CD4-positive, alpha-beta T cell treated with Interleukin-12 subunit alpha and Interleukin-12 subunit beta, for 1 hour (primary cell): Measurements from ENCODE around the gene NEDD9.
A peak's percentile ranks its signal among the peaks of the same experiment; 100 is the strongest.

ENCODE experiments used
- DNase-seq: peaks from one replicate; pipeline ENCODE4 v3.0.0-alpha.2; 2020

NEDD9 gene

GRCh38 chr6:11258260-11259237 is 26.1 kb upstream of the NEDD9 start:
- DNase-seq, result peak; percentile 65

GRCh38 chr6:11255610-11256009 is 23.1 kb upstream of the NEDD9 start:
- DNase-seq, result no peak

GRCh38 chr6:11253594-11253993 is 21.1 kb upstream of the NEDD9 start:
- no peak for DNase-seq

GRCh38 chr6:11251553-11252360 is 19.3 kb upstream of the NEDD9 start:
- no peak for DNase-seq

GRCh38 chr6:11250108-11250507 is 17.6 kb upstream of the NEDD9 start:
- no peak for DNase-seq

GRCh38 chr6:11248974-11249761 is 16.7 kb upstream of the NEDD9 start:
- DNase-seq, result no peak

GRCh38 chr6:11246722-11247121 is 14.3 kb upstream of the NEDD9 start:
- no peak for DNase-seq

- no peak for DNase-seq
These were observed 13.2 kb upstream of the NEDD9 start for GRCh38 chr6:11245381-11246256.

- DNase-seq, result no peak
These were observed 12.1 kb upstream of the NEDD9 start for GRCh38 chr6:11244387-11245126.

- DNase-seq, result no peak
These were observed 11.4 kb upstream of the NEDD9 start for GRCh38 chr6:11243861-11244260.

GRCh38 chr6:11242711-11243110 is 10.2 kb upstream of the NEDD9 start:
- no peak for DNase-seq

GRCh38 chr6:11241793-11242201 is 9.3 kb upstream of the NEDD9 start:
- DNase-seq, result no peak

GRCh38 chr6:11241154-11241792 is 8.8 kb upstream of the NEDD9 start:
- DNase-seq, result no peak

GRCh38 chr6:11237956-11238355 is 5.5 kb upstream of the NEDD9 start:
- DNase-seq, result no peak

GRCh38 chr6:11237428-11237827 is 5.0 kb upstream of the NEDD9 start:
- DNase-seq, result no peak

GRCh38 chr6:11236915-11237314 is 4.4 kb upstream of the NEDD9 start:
- DNase-seq, result no peak

GRCh38 chr6:11236076-11236750 is 3.7 kb upstream of the NEDD9 start:
- DNase-seq, result peak; percentile 77

- DNase-seq, result no peak
These were observed 2.6 kb upstream of the NEDD9 start for GRCh38 chr6:11235062-11235461.

GRCh38 chr6:11233673-11234573 is 1.5 kb upstream of the NEDD9 start:
- DNase-seq, result no peak
